OCI-LY1 (cell line): ENCODE data around the gene CACNA1E.
A peak's percentile ranks its signal among the peaks of the same experiment; 100 is the strongest.

Source experiments
- H2AFZ ChIP-seq: fragments of 200-600 bp; sonication (generic), shearing (Covaris generic); 2 replicates; pipeline ENCODE4 v1.6.0; 2014; ENCODE audit warnings: antibody characterized with exemption, mild to moderate bottlenecking, low read length
- H3F3A ChIP-seq: fragments of 200-600 bp; sonication (generic), shearing (Covaris generic); 2 replicates; pipeline ENCODE4 v1.6.0; 2014; ENCODE audit warnings: mild to moderate bottlenecking, antibody characterized with exemption, low read length, moderate library complexity; ENCODE audit not compliant: insufficient read depth
- H3K27ac ChIP-seq: fragments of 200-600 bp; sonication (generic); 2 replicates; pipeline ENCODE4 v1.5.1; 2014; ENCODE audit warnings: low read length, mixed run types, mild to moderate bottlenecking, low read depth; ENCODE audit not compliant: poor library complexity, severe bottlenecking
- H3K27me3 ChIP-seq: fragments of 200-600 bp; sonication (generic); 2 replicates; pipeline ENCODE4 v1.6.0; 2014; ENCODE audit warnings: antibody characterized with exemption, mild to moderate bottlenecking, low read length, moderate library complexity; ENCODE audit not compliant: insufficient read depth
- H3K36me3 ChIP-seq: fragments of 200-600 bp; sonication (generic); 2 replicates; pipeline ENCODE4 v1.6.1; 2014; ENCODE audit warnings: mild to moderate bottlenecking, antibody characterized with exemption, low read length, moderate library complexity, mixed read lengths; ENCODE audit not compliant: insufficient read depth
- H3K4me1 ChIP-seq: fragments of 200-600 bp; sonication (generic); 2 replicates; pipeline ENCODE4 v1.5.1; 2014; ENCODE audit warnings: mild to moderate bottlenecking, low read length, moderate library complexity; ENCODE audit not compliant: insufficient read depth, severe bottlenecking
- H3K4me2 ChIP-seq: fragments of 200-600 bp; sonication (generic), shearing (Covaris generic); 2 replicates; pipeline ENCODE4 v1.6.1; 2014; ENCODE audit warnings: low read length
- H3K4me3 ChIP-seq: fragments of 200-600 bp; sonication (generic); 2 replicates; pipeline ENCODE4 v1.5.1; 2014; ENCODE audit warnings: low read length, low read depth, mild to moderate bottlenecking, mixed read lengths; ENCODE audit not compliant: poor library complexity, severe bottlenecking
- H3K79me2 ChIP-seq: fragments of 200-600 bp; shearing (Covaris generic); 2 replicates; pipeline ENCODE4 v1.6.1; 2016; ENCODE audit warnings: mixed run types, low read length, mixed read lengths; ENCODE audit not compliant: insufficient read depth
- H3K9ac ChIP-seq: fragments of 200-600 bp; sonication (generic), shearing (Covaris generic); 2 replicates; pipeline ENCODE4 v1.6.1; 2014; ENCODE audit warnings: mild to moderate bottlenecking, low read length, mixed read lengths
- H3K9me2 ChIP-seq: fragments of 200-600 bp; sonication (generic), shearing (Covaris generic); 2 replicates; pipeline ENCODE4 v1.6.1; 2014; ENCODE audit warnings: low read depth, mild to moderate bottlenecking, low read length, mixed read lengths
- H3K9me3 ChIP-seq: fragments of 200-600 bp; shearing (Covaris generic); 2 replicates; pipeline ENCODE4 v1.6.1; 2014; ENCODE audit warnings: low read length, mixed read lengths
- H4K20me1 ChIP-seq: fragments of 200-600 bp; sonication (generic), shearing (Covaris generic); 2 replicates; pipeline ENCODE4 v1.6.0; 2016; ENCODE audit warnings: mild to moderate bottlenecking, low read length; ENCODE audit not compliant: insufficient read depth
- CTCF ChIP-seq: fragments of 200-600 bp; sonication (generic), shearing (Covaris generic); IDR thresholded peaks from 2 replicates; pipeline ENCODE4 v1.5.1; 2017; ENCODE audit warnings: mild to moderate bottlenecking, antibody characterized with exemption, low read length, moderate library complexity, mixed read lengths
- EZH2 ChIP-seq: fragments of 200-600 bp; sonication (generic), shearing (Covaris generic); IDR thresholded peaks from 2 replicates; pipeline ENCODE4 v1.8.0; 2017; ENCODE audit warnings: borderline replicate concordance, mixed run types, mild to moderate bottlenecking, antibody characterized with exemption, low read length, moderate library complexity, mixed read lengths

CACNA1E gene

GRCh38 chr1:181583598-181583997, 100.3 kb downstream of the CACNA1E start:
- no peak for TF ChIP-seq CTCF
- TF ChIP-seq EZH2 = no peak
- Histone ChIP-seq H3K9me2 (no peaks in the 10 kb centered on the region), H3K4me3 (no peak overlapping the region), H3K27me3 (no peaks in the 10 kb centered on the region), H3K79me2 (no peaks in the 10 kb centered on the region), H3K9me3 (no peaks in the 10 kb centered on the region), H3K4me2 (no peak overlapping the region), H3K36me3 (no peaks in the 10 kb centered on the region), H3F3A (no peaks in the 10 kb centered on the region), H4K20me1 (no peaks in the 10 kb centered on the region), H3K27ac (no peak overlapping the region), H2AFZ (no peak overlapping the region), H3K9ac (no peak overlapping the region), H3K4me1 (no peaks in the 10 kb centered on the region)

GRCh38 chr1:181587870-181588438, 104.6 kb downstream of the CACNA1E start:
- Histone ChIP-seq H2AFZ (no peak overlapping the region), H3K36me3 (no peaks in the 10 kb centered on the region), H3K79me2 (no peaks in the 10 kb centered on the region), H3K9me3 (no peaks in the 10 kb centered on the region), H3K4me1 (no peaks in the 10 kb centered on the region), H4K20me1 (no peaks in the 10 kb centered on the region), H3K27ac (no peak overlapping the region), H3K4me3 (no peak overlapping the region), H3K4me2 (no peak overlapping the region), H3K9me2 (no peaks in the 10 kb centered on the region), H3K27me3 (no peaks in the 10 kb centered on the region), H3F3A (no peaks in the 10 kb centered on the region), H3K9ac (no peak overlapping the region)
- TF ChIP-seq CTCF = peak; percentile 39
- TF ChIP-seq EZH2 = no peak

- H3K4me2 ChIP-seq = no peak overlapping the region
- H3F3A ChIP-seq = no peaks in the 10 kb centered on the region
- no peaks in the 10 kb centered on the region for H3K36me3 ChIP-seq
- no peaks in the 10 kb centered on the region for H3K9me2 ChIP-seq
- H3K27ac ChIP-seq = no peak overlapping the region
- no peak overlapping the region for H3K4me3 ChIP-seq
- no peak overlapping the region for H2AFZ ChIP-seq
- H3K9ac ChIP-seq = no peak overlapping the region
- H4K20me1 ChIP-seq = no peaks in the 10 kb centered on the region
- H3K79me2 ChIP-seq = no peaks in the 10 kb centered on the region
- no peaks in the 10 kb centered on the region for H3K9me3 ChIP-seq
- TF ChIP-seq CTCF (no peak), EZH2 (no peak)
- H3K27me3 ChIP-seq = no peaks in the 10 kb centered on the region
- no peaks in the 10 kb centered on the region for H3K4me1 ChIP-seq
Measured at GRCh38 chr1:181588631-181589030, 105.3 kb downstream of the CACNA1E start.
